Sigmoid colon (tissue), 4 donors: ENCODE data around the gene HSPA1A.

Experiments
- CTCF ChIP-seq, 4 experiments: fragments of 450-650 bp in 3 of 4; fragments of 200-600 bp in 1 of 4; IDR thresholded peaks; one replicate each; pipeline ENCODE4 v1.5.1; 2016 to 2019; ENCODE audit warnings: antibody characterized with exemption in 4 of 4, mild to moderate bottlenecking in 3 of 4, moderate library complexity in 2 of 4
- EP300 ChIP-seq, 4 donors: sonication (generic); formaldehyde crosslinking; IDR thresholded peaks; one replicate each; pipeline ENCODE4 v1.6.1; 2017; ENCODE audit warnings: antibody characterized with exemption in 4 of 4

- TF ChIP-seq CTCF (IDR thresholded peaks at IDR 0.05) (no peak), EP300 (IDR thresholded peaks at IDR 0.05) (peak in 1 of 4 donors; percentile 74)
Observed at GRCh38 chr6:31815025-31815838, at the start of gene HSPA1A, which contains the start of gene HSPA1L.
